ENCODE data around the gene ITGB1.
"Not testable (repeated sequence)": the region's sequence is repeated elsewhere in the genome, so short reads cannot be mapped to it uniquely, and the experiment has no call there.

ITGB1 gene

GRCh38 chr10:32931593-32931992 is 26.4 kb downstream of the ITGB1 start:
- no peak for DNase-seq

GRCh38 chr10:32930036-32930435 is 28.0 kb downstream of the ITGB1 start:
- no peak for DNase-seq

DNA sequence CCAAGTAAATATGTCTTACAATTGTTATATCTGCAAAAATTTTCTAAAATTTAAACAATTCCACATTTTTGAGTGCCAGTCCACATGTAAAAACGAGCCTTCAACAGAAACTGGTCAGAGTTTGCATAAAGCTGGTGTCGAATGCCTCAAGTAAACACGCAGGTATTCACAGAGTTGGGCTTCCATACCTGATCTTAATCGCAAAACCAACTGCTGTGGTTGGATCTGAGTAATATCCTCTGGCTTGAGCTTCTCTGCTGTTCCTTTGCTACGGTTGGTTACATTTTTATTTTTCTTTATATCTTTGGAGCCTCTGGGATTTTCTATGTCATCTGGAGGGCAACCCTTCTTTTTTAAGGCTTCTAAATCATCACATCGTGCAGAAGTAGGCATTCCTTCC is 28.4 kb downstream of the ITGB1 start:
- no peak for DNase-seq

- no peak for DNase-seq
Observed at GRCh38 chr10:32927750-32928149, 30.3 kb downstream of the ITGB1 start.

DNA sequence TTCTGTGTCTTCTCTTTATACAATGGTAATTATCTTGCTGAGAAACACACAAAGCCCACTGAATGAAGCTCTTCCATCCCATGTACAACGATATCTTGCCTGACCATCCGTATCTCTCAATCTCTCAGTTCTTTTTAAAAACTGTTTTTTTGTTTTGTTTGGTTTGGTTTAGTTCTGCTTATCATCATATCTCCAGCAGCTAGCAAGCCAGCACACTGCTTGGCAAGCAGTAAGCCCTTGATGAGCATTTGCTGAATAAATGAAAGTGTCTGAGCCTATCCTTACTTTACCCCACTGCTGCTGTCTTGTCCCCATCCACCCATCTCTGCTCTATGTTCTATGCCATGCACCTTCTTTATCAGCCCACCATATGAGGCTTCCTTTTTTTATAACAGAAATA is 34.2 kb downstream of the ITGB1 start:
- DNase-seq: no peak

GRCh38 chr10:32923134-32923533 is 34.9 kb downstream of the ITGB1 start:
- DNase-seq: no peak

DNA sequence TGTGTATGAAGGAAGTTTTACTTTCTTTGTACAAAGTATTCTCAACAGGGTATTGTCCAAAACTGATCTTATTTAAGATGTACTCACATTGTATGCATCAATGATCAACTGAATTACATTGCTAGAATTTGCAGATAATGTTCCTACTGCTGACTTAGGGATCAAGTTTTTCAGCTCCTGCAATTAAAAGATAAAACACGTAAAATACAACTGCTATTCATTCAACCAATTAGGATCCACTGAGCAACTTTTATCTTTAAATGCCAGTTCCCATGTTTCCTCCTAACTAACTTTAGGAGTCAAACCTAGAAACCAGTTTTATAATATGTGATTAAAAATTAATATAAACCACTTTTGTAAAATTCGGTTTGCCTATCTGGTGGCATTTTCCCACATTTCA is 35.9 kb downstream of the ITGB1 start:
- DNase-seq: no peak

DNA sequence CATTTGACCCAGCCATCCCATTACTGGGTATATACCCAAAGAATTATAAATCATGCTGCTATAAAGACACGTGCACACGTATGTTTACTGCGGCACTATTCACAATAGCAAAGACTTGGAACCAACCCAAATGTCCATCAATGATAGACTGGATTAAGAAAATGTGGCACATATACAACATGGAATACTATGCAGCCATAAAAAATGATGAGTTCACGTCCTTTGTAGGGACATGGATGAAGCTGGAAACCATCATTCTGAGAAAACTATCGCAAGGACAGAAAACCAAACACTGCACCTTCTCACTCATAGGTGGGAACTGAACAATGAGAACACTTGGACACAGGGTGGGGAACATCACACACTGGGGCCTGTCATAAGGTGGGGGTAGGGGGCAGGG is 40.2 kb downstream of the ITGB1 start:
- not testable (repeated sequence) for DNase-seq

- no peak for DNase-seq
Observed at GRCh38 chr10:32911285-32912016, 46.6 kb downstream of the ITGB1 start.

DNA sequence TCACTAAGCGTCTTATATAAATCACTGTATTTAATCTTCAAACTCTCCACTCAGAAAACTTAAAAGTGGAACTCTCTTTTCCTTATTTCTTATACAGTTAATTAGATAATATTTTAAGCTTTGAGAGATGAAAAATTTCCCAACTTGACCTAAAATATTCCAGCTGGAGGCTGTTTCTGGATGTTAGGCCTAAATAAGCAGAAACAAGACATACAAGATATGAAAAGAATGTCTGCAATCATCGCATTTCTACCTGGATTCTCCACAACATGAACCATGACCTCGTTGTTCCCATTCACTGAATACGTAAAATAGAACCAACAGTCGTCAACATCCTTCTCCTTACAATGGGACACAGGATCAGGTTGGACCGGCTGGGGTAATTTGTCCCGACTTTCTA is 48.1 kb downstream of the ITGB1 start:
- DNase-seq: not testable (repeated sequence)

DNA sequence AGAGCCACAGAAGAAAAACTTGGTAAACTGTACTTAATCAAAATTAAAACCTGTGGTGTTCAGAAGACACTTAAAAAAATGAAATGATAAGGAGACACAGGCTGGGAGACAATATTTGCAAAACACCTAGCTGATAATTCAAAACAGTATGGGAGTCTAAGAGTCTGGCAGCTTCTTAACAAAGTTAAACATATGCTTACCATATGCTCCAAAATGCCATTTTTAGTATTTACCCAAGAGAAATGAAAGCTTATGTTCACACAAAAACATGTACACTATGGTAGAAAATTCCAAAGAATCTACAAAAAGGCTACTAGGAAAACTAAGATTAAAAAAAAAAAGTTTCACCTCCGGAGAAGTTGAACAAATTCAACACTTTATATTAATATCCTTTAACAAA is 48.6 kb downstream of the ITGB1 start:
- no peak for DNase-seq

DNA sequence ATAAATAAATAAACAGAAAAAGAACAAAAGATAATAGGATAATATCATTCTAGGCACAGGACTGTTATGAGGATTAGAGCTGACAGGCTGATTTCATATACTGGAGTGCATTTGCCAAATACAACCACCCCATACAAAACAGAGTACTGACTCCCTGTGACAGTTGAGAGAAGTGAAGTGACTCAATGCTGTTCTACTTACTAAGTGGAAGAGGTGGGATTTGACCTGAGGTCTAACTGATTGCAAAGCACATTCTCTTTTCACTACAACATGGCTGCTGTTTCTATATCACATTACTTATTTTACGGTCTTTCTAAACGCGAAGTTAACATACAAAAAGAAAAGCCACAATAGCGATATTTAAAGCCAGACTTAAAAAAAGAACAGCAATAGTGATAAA is 51.4 kb downstream of the ITGB1 start:
- no peak for DNase-seq

DNA sequence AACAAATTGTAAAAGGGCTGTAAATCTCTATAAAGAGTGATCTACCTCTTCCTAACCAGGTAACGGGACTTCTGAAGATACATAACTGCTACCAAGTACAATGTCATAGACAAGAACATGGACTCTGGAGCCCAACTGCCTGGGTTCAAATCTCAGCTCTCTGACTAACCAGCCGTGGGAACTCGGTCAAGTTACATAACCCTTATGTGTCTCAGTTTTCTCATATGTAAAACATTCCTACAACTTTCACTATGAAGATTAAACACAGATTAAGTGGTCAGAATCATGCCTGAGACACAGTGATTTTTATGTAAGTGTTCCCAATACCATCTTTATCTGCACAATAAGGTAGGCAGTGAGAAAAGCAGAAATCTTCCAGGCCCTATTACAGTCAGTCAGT is 52.6 kb downstream of the ITGB1 start:
- no peak for DNase-seq

DNA sequence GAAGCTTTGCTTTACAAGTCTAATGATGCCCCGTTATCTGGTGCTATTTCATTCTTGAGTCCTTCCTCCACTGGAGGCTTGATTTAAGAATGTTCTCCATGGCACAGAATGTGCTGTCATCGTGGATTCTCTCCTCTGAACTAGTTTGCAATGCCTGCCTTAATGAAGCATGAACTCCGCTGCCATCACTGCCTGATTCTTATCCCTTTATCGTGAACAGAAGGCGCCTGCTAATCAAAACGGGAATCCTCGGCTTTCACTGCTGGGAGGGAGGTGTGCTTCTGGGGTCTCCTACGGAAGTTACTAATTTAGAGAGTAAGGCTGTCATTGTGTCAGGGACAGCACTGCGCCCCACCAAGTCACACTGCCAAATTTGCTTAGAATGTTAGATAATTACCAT is 56.2 kb downstream of the ITGB1 start:
- DNase-seq: no peak

DNA sequence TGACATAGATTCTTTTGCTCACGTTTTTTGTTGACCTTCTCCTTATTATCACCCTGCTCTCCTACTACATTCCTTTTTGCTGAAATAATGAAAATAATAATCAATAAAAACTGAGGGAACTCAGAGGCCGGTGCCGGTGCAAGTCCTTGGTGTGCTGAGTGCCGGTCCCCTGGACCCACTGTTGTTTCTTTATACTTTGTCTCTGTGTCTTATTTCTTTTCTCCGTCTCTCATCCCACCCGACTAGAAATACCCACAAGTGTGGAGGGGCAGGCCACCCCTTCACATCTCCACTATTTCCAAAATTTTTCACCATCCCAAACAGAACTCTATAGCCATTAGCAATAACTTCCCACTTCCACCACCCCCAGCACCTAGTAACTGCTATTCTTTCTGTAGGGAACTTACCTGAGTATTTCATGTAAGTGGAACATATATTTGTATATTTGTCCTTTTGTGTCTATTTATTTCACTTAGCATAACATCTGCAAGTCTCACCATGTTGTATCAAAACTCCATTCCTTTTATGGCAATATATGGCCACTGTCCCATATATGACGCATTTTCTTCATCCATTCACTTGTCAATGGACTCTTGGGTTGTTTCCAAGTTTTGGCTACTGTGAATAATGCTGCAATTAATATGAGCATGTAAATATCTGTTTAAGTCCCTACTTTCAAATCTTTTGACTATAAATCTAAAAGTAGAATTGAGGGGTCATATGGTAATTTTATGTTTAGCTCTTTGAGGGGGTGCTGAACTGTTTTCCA is 62.6 kb downstream of the ITGB1 start:
- DNase-seq: not testable (repeated sequence)

GRCh38 chr10:32893916-32894664 is 63.9 kb downstream of the ITGB1 start:
- no peak for DNase-seq

DNA sequence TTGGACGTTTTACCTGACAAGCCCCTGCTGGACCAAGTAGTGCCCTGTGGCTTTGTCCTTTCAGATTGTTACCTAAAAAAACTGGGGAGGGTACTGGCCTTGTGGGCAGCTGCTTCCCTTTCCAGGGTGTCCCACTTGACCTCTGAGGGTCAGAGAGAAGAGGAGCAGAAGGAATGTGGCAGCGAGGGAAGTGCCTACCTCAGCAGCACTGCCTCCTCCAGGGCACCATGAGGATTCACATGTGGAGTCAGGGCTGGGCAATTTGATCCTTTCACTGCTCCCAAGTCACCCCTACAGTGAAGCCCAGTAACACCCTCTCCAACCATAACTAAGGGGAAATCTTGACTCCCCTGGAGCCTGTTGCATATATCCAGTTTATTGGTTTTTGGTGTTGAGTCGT is 64.6 kb downstream of the ITGB1 start:
- DNase-seq: no peak

- DNase-seq: no peak
Observed at GRCh38 chr10:32891261-32891660, 66.8 kb downstream of the ITGB1 start.

GRCh38 chr10:32890444-32890843 is 67.6 kb downstream of the ITGB1 start:
- DNase-seq: no peak

DNA sequence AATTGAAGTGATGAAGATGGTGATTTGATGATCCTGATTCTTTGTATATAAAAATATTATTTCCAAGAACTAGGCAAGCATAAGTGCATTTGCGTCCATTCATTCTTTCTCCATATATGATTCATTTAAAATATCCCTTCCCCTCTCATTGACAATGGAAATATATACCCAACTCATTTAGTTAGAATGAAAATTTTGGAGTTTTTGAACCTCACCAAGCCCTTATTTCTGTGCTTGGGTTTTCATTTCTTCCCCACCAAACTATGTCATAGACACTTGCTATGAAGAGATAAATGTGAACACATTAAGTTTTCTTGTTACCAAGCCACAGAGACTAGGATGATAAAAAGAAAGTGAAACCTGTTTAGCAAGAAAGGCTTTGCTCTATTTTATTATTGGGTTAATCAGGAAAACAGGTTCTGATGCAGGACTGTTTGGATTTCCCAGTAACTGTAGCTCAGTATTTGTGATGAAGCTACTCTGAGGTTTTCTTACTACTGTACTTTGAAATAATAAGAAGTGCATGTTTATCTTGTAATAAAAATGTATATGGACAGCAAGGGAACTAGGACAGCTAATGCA is 68.3 kb downstream of the ITGB1 start:
- no peak for DNase-seq

DNA sequence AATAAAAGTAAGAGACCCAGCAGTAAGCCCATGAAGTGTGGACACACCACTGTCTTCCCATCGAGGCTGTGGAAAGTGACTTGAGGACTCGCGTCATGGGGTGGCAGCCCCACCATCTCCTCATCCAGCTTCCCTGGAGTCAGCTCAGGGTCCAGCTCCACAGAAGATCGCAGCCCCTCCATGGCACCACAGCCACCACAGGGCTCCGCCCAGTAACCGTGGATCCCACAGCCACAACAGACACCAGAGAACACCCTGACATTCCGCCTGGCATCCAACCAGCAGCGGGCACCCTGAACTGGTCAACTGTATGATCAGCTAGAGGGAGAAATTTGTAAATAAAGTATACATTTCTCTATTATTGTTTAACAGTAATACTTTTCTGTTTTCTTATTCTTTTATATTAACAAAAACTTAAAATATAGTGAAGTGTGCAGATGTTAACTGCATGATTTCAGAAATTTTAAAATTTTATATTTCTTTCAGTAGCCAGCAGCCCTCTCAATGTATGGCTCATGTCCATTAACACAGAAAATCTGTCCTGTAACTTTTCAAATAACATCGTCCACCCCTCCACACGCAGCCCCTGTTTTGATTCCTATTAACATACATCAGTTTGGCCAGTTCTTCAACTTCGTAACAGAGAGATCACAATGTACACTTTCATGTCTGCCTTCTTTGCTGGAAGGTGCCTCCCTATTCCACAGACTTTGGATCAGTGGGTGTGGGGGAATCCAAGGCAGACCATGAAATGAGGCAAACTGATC is 69.7 kb downstream of the ITGB1 start:
- DNase-seq: no peak

DNA sequence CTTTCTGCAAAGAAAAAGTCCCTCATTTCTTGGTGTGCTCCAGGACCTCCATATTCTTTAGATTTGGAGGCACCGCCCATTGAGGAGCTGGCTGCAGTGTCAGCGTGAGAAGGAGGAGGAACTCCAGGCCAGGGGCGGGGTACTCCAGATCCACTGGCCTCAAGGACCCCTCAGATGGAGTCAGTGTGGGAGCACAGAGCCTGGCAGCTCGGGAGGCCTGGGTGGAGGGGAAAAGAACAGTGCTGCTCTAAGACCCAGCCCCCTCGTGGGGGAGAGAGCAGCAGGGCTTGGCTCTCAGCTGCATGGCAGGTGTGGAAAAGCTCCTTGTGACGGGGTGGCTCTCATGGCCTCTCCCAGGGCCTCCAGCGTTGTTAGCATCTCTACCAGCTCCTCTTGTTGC is 70.5 kb downstream of the ITGB1 start:
- DNase-seq: no peak

- DNase-seq: no peak
Observed at GRCh38 chr10:32882076-32882475, 76.0 kb downstream of the ITGB1 start.
